ENCODE data around the gene DVL2.

The DVL2 gene

DNA sequence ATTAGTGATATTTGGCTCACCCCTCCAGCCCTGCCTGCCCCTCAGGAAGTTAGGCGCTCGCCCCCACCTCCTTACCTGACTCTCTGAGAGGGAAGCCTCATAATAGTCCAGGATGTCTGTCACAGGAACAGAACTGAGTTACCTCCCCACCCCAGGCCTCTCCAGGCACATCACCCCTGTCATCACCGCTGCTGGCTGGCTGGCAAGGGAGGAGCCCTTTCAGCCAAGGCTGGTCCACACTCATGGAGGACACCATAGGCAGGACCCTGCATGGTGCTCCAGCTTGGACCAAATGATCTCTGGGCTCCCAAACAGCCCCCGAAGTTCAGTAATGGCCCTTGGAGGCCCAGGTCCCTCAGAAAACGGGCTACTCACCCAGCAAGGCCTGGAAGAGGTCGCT lies 16.2 kb downstream of the DVL2 start:
- DNase-seq, result no peak

DNA sequence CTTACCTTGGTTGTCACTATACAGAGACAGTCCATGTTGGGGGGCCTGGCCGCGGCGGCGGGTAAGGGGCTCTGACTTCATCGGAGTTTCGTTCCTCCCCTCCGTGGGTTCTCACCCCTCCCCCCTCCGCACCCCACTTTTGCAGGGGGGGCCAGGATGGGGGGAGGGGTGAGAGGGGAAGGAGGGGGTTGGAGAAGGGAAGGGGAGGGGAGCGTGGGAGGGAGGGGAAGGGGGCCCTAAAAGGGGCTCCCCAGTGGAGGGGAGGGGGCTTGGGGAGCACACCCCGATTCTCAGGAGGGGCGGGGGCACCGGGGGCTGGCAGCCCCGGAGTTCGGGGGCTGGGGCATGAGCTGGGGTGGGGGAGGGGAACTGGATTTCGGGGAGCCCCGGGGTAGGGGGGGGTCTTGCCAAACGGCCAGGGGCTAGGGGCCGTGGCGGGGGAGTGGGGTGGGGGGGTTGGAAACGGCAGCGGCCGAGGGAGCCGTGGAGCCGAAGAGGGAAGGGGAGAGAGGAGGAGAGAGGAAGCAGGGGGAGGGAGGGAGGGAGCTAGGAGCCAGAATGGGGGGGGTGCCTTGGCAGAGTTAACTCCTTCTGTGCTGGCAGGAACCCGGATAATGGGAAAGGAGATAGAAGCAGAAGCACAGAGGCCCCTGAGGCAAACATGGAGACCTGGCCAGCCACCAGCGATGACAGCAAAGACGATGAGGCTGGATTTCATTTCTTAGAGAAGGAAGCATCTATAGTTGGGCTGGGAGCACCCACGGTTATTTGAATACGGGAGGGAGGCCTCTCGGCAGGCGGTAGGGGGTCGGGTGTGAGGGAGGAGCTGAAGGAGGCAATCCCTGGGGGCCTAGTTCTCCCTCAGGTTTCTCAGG lies 17.0 kb downstream of the DVL2 start:
- peak; percentile 26 for DNase-seq

DNA sequence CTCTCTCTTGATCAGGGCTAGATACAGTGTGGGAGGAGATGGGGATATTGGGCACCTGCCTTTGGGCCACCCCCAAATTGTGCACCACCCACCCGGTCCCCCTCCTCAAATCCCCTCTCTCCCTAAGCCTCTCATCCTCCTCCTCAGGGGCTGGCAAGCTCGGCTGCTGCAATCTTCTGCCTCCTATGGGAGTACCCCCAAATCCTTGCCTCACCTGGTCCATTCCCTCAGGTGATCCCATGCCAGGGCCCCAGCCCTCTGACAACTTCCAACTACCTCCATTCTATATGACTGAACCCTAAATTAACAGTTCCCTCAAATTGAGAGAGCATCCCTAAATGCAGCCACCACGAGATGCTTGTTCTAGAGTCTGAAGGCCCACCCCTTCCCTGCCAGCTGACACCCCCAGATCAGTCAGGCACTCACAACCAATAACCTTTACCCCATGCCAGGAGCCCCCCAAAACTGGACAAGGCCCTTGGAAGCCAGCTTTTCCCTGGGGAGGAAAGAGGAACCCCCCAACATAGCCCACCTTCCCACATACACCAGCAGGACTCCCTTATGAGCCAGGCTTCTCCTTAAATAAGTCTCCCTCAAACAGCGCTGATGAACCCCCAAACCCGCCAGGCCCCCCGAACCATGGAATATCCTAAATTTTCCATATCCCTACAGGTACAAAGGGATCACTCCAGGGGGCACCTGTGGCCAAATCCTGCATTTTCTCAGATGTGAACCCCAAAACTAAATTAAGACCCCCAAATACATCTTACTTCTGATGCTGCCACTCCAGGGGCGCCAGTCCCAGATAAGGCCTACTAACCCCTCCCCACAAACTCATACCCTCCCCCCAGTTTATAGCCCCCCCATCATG lies 17.8 kb downstream of the DVL2 start:
- DNase-seq, result no peak

DNA sequence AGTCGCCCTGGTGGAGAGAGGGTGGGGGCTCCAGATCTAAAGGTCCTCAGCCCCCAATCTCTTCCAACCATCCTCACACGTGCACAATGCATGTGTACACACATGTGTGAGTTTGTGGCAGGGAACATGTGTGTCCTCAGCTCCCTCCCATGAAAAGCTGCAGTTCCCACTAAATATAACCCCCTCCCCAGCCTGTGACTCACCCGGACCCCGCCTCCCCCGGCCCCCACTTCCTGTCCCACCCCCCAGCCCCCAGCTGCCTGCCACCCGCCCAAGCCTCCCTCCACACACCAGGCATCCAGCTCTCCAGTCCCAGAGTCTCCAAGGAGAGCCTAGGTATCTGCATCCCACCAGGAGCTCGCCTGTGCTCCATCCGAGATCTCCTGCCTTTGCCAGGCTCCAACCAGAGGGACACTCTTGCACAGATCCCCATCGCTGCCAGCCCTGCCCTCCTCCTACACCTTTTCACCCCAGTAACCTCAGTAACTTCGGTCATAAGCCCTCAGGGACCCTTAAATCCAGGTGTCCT lies 18.6 kb downstream of the DVL2 start:
- no peak for DNase-seq

DNA sequence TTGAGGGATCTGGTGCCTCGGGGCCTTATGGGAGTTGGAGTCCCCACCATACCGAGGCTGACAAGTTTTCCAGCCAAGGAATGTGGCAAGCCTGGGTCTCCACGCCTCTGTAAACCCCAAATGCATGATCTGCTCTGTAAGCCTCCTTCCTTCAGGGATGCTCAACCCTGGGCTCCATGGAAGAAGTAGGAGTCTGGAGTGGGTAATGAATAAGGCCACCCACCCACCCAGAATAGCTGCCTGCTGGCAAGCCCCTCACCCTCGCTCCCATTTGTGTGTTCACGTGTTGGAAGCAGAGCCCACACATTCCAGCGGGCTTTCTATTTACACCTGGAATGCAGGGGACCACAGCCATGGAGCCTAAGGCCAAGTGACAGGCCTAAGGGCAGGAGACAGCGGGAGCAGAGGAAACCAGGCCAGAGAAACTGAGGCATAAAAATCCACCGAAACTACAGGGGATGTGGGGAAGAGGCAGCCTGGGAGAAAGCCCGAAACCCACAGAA lies 19.1 kb downstream of the DVL2 start:
- DNase-seq, result no peak

DNA sequence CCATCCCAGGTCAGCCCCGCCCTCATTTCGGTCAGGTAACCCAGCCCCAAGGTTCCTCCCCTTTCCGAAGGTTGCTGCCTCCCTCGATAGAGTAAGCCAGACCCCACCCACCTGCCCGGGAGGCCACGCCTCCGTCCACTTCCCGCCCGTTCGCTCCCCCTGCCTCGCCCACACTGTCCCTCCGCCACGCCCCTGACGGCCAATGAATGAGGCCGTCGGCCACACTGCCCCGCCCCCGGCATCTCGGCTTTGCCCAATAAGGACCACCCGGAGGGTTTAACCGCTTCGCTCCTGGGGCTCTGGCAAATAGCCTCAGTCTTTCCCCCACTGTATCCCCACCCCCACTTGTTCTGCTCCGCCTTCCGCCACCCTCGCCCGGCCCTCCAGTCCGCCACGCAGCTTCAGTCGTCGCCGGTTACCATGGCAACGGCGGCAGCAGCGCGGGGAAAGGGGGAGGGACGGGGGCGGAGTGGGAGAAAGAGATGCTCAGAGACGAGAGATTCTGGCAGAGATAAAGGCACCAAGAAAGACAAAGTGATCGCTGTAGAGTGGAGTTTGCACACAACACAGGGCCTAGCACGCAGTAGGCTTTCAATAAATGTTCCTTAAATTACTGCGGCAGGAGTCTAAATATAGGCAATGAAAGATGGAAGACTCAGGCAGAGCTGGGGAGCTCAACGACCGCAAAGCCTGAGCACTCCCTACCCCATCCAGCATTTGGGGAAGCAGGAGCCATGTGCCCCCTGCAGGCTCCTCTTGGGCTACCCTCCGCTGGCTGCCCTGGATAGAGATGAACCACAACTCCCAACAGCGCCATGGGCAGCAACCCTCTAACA lies 19.8 kb downstream of the DVL2 start:
- DNase-seq, result peak; percentile 96

DNA sequence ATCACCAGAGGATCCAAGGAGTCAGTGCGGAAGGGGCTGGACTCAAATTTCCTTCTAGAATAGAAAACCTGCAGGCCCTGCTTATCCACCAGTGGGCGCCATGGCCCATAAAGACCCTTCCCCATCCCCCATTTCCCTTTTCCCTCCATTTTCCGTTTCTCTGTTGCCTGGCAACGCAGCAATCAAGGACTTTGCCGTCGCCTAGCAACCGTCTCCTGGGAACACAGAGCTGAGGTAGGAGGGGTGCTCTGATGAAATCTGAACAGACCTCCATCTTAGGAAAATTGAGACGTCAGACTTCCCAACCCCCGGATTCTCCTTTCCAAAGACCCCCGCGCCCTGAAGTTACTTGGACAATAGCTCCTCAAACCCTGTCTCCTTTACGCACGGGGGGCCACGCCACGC lies 20.4 kb downstream of the DVL2 start:
- DNase-seq, result peak; percentile 43

DNA sequence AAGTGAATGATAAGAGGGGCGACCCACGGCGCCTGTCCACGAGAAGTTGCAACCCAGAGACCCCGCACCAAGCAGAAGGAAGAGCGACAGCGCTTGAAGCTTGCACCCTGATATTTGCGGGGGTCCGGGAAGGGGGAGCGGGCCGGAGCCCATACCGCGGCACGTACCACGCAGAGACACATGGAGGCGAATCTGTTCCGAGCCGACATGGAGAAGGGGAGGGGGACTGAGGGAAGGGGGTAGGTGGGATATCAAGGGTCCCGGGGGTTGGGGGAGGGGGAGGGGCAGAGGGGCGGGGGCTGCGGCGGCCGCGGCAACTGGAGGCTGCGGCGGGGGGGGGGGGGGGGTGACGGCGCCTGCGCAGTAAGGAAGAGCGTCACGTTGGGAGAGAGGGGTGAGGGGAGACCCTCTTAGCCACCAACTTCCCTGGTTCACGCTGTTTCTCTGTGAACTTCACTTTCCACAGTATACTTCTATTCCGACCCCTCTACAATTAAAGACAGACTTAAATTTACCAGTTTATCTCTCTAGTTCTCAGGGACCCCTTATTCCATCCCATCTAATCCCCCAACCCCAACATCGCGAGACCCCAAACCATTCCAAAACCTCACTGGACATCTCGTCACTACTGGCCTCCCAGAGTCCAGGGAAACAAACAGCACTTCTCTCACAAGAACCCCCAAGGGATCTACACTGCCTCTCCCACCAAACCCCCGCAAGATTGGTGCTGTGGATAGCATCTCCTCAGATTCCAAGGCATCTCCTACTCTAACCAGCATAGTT lies 22.6 kb downstream of the DVL2 start:
- no peak for DNase-seq

DNA sequence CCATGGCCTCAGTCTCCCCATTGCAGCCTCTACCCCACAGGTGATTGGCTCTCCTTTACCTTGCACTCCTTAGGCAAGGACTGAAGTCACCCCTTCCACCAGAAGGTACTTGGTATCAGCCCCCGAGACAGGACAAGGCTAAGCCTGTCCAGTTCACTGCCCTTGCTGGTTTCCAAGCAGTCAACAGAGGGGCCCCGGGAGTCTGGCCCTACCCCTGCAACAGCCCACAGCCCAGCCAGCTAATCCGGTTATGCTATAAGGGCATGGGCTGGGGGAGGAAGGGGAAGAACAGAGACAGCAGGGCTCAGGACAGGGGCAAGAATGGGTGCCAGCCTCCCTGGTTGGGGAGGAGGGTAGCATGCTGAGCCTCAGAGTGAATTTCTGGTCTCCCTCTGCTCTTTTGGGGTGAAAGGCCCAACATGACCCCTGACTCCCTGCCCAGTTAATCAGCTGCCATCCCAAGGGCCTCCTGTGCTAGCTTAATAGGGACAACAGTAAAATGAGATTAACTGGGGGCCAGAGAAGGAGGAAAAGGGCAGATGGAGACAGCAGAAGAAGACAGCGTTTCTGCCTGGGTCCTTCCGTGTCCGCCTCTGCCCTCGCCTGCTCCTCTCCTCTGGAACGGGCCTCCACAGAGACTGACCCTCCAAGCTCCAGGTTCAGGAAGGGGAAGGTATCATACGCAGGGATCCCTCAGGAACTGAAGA lies 25.4 kb downstream of the DVL2 start:
- DNase-seq, result no peak

DNA sequence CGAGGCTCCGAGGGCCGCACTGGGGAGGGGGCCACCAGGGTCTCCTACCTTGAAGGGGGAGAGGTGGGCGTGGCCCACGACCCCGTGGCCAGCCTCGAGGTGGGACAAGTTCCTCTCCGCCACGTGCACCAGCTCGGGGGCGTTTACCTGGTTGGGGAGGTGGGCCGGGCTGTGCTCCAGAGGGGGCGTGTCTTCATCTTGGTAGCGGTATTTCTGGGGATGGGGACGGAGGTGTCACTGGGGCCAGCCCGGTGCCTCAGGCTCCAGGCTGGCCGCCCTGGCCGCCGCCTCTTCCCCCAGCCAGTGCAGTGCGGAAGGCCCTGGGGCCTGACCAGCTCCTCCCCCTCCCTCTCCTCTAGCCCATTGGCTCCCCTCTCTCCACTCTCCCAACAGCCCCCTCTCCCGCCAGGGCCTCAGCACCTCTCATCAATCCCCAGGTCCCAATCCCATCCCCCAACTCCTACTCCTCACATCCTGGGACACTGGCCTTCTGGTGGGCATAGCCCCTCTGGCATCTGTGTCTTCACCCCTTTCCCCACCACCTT lies 26.2 kb downstream of the DVL2 start:
- no peak for DNase-seq

DNA sequence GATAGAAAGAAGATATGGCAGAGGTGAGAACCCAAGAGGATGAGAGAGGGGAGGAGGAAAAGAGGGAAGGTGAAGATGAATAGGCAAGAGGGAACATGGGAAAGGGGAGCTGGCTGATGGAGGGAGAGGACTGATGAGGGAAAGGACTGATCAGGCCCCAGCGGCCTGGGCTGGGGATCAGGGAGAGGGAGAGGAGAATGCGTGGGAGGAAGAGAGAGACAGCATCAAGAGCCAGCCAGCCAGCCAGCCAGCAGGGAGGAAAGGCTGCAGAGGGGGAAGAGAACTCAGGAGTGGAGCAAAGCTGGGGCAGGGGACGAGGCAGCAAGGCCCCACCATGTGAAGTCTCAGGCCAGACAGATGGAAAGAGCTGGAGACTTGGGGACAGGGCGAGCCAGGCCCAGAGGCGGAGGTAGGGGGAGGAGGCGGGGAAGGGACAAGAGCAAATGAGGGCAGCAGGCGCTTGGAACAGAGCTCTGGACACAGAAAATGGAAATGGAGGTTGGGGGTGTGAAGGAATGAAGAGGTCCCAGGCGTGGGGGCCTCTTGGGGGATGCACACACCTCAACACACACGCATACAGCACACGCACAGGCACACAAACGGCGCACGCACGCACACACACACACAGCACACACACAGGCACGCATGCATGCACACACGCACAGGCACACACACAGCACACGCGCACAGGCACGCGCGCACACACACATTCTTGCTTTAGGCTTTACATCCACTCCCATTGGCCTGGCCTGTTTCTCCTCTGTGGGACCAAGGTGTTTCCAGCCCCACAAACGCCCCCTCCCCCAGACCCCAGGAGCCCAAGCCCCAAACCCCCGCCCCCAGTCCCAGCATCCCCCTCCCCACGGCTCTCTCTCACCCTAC lies 27.0 kb downstream of the DVL2 start:
- no peak for DNase-seq

DNA sequence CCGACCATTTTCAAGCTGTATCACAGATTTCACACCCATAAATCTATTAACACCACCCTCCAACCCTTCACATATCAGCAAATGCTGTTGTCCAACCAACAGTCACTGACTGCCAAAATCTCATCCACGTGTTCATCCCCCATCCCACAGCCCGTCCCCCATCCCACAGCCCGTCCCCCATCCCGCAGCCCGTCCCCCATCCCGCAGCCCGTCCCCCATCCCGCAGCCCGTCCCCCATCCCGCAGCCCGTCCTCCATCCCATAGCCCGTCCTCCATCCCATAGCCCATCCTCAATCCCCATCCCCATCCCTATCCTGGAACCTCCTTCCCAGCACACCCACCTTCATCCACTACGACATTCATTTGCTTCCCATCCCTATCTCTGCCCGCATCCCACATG lies 28.8 kb downstream of the DVL2 start:
- no peak for DNase-seq

DNA sequence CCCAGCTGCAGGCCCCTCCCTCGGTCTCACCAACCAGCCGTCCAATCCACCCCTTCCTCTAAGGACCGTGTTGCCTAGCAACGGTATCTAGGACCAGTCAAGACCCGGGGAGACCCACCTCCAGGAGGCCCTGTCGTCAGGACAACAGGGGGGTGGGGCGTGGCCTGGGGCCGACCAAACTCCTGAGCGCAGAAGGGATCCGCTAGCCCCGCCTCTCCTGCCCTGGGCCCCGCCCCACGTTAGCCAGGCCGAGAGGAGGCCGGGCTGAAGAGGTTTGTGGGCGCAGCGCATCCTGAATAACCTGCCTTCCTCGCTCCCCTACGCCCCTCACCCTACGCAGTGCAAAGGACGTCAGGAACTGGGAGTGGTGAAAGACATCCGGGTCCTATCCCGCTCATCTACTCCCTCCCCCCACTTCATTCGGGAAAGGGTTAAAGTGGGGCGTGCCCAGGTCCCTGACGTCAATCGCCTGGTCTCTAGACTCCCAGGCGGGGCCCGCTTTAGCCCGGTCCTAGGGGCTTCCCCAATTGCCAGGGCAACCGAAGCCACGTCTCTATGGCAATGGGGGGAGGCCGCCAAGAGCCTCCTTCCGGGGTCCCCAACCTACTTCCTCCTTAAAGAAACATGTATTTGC lies 29.4 kb downstream of the DVL2 start:
- peak; percentile 63 for DNase-seq

DNA sequence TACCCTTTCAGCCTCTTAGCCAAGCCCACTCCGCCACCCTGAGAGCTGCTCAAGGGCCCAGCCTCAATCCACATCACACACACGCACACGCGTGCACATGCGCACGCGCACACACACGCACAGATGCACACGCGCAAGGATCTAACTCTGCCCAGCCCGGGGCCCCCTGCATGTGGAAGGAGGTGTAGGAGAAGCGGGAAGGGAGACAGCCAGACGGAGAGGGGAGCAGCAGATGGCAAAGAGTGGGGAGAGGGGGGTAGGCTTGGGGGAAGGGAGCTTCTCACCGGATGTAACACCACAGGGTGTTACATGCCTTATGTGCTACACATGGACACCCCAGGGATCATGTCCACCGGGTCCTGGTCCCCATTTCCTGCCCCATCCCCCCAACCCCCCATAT lies 30.0 kb downstream of the DVL2 start:
- no peak for DNase-seq

DNA sequence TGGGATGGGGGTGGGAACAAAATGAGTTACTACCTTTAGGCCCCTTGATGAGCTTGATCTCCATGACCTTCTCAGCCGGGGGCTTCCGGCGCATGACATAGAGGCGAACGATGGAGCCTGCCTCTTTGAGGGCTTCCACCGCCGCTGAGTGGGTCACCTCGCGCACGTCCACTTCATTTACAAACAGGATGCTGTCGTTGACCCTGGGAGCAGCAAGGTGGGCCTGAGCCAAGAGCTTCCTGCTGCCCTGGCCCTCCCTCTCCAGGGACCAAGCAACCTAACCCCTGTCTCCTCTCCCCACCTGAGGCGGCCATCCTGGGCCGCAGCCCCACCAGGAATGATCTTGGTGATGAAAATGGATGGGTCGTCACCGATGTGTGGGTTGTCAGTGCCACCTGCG lies 30.9 kb downstream of the DVL2 start:
- DNase-seq, result no peak

DNA sequence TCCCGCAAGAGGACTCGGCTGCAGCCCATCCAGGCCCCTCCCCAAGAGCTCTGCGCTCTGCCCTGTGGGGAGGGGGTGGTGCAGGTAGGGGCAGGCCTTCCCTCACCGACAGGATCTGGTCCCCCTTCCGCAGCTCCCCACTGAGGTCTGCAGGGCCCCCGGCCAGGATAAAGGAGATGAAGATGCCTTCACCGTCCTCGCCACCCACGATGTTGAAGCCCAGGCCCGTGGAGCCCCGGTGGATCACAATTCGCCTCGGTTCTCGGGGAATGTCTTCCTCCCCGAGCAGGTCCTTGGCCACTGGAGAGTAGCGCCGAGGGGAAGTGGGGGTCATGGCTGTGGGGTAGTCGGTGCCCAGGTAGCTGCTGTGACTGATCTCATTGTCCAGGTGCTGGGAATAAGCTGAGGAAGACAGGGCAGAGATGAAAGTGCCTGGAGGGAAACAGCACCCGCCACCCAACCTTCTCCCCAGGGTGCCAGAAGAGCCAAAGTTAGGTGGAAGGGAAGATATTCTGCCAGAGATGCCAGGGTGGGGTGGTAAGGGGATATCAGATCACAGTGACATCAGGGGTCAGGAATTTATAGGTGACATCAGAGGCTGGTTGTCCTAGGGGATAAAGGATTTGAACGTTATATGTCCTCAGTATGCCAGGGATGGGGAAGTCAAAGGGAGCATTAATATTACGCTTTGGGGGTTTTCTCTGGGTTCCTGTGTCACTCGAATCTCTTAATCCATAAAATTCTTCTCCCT lies 37.5 kb downstream of the DVL2 start:
- no peak for DNase-seq

DNA sequence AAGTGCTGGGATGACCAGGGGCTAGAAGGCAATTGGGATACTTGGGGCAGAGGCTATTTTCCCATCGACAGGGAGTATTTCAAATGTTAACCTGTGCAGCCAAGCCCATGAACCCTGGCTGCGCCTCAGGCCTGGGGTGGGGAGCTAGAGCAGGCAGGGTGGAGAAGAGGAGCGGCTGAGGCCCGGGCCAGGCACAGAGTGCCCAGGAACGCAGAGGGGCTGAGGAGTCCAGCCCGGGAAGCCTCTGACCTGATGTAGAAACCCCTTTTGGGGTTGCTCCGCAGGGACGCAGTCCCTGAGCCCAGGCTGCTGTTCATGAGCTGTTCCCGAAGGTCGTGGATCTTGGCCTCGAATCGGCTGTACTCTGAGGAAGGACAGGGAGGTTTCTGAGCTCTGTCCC lies 38.3 kb downstream of the DVL2 start:
- no peak for DNase-seq

DNA sequence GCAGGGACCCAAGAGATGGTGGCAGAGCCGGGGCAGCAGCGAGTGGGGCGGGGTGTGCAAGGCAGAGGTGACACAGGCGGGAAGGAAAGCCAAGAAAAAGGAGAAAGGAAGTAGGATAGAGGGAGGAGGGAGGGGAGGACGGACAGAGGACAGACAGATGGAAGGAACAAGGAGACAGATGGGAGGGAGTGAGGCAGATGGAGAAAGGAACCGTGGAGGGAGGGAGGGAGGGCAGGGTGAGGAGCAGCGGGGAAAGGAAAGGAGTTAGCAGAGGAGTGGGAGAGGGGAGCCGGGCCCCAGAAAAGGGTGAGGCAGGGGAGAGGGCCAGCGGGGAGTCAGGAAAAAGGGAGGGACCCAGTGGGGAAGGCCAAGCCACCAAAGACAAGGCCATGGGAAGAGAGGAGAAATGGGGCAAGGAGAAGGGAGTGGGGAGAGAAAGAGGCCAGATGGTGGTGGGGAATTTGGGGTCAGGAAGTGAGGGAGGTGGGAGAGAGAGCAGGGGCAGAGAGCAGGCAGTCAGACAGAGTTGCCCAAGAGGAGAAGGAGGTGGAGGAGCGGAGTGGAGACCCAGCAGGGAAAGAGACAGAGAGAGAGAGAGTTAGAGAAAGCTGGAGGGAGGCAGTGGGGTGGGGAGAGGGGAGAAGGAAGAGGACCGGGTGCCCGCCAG lies 41.9 kb downstream of the DVL2 start:
- no peak for DNase-seq

Data from RPMI8226 (cell line).